ENCODE measurements around the gene PGRMC1.

PGRMC1 gene

GRCh38 chrX:119292445-119292844, 56.4 kb downstream of the PGRMC1 start:
- H2AFZ ChIP-seq (ENCODE audit: low read length) = no peak overlapping the region
- no peak overlapping the region for H3K9ac ChIP-seq (ENCODE audit: low read length)
- no peaks in the 10 kb centered on the region for H3K27me3 ChIP-seq (ENCODE audit: insufficient read depth, low read length)
- H3F3A ChIP-seq (ENCODE audit: insufficient read depth, low read length) = no peaks in the 10 kb centered on the region
- no peak overlapping the region for H3K4me3 ChIP-seq (ENCODE audit: low read depth, low read length, poor library complexity, severe bottlenecking)
- no peaks in the 10 kb centered on the region for H3K79me2 ChIP-seq (ENCODE audit: insufficient read depth, low read length)
- no peaks in the 10 kb centered on the region for H3K9me2 ChIP-seq (ENCODE audit: low read depth, low read length)
- TF ChIP-seq EZH2 (IDR thresholded peaks at IDR 0.05; ENCODE audit: borderline replicate concordance, low read length) = no peak
- TF ChIP-seq, protein P1, sequence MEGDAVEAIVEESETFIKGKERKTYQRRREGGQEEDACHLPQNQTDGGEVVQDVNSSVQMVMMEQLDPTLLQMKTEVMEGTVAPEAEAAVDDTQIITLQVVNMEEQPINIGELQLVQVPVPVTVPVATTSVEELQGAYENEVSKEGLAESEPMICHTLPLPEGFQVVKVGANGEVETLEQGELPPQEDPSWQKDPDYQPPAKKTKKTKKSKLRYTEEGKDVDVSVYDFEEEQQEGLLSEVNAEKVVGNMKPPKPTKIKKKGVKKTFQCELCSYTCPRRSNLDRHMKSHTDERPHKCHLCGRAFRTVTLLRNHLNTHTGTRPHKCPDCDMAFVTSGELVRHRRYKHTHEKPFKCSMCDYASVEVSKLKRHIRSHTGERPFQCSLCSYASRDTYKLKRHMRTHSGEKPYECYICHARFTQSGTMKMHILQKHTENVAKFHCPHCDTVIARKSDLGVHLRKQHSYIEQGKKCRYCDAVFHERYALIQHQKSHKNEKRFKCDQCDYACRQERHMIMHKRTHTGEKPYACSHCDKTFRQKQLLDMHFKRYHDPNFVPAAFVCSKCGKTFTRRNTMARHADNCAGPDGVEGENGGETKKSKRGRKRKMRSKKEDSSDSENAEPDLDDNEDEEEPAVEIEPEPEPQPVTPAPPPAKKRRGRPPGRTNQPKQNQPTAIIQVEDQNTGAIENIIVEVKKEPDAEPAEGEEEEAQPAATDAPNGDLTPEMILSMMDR (IDR thresholded peaks at IDR 0.05; ENCODE audit: low read length) = no peak
- no peaks in the 10 kb centered on the region for H3K36me3 ChIP-seq (ENCODE audit: insufficient read depth, low read length)
- no peaks in the 10 kb centered on the region for H3K4me1 ChIP-seq (ENCODE audit: insufficient read depth, low read length, severe bottlenecking)
- H3K9me3 ChIP-seq (ENCODE audit: low read length) = no peaks in the 10 kb centered on the region
- no peaks in the 10 kb centered on the region for H4K20me1 ChIP-seq (ENCODE audit: insufficient read depth, low read length)
- H3K4me2 ChIP-seq (ENCODE audit: low read length) = no peak overlapping the region
- no peak overlapping the region for H3K27ac ChIP-seq (ENCODE audit: low read depth, low read length, poor library complexity, severe bottlenecking)
